Neural cell (in vitro differentiated cells): ENCODE data around the gene CD300H. TPM values are rescaled to one million over a fixed set of nuclear protein-coding genes. Genes with fewer than 3 reads are reported as not detected.

ENCODE experiments used
- H2AFZ ChIP-seq: fragments of 200-600, 300-800 bp; sonication (generic), shearing (Covaris generic); 2 replicates; pipeline ENCODE4 v1.6.0; 2014; ENCODE audit warnings: low read depth, mild to moderate bottlenecking, antibody characterized with exemption, low read length, moderate library complexity
- H3F3A ChIP-seq: fragments of 200-600 bp; shearing (Covaris generic); 2 replicates; pipeline ENCODE4 v1.6.1; 2016; ENCODE audit warnings: mild to moderate bottlenecking, moderate library complexity, mixed read lengths, antibody characterized with exemption, low read length; ENCODE audit not compliant: insufficient read depth, poor library complexity, severe bottlenecking
- H3K27ac ChIP-seq: fragments of 200-600, 300-800 bp; sonication (generic), shearing (Covaris generic); 2 replicates; pipeline ENCODE4 v1.5.1; 2014; ENCODE audit warnings: mild to moderate bottlenecking, low read length, moderate library complexity
- H3K27me3 ChIP-seq: fragments of 300-800, 200-600 bp; sonication (generic), shearing (Covaris generic); 2 replicates; pipeline ENCODE4 v1.6.0; 2014; ENCODE audit warnings: mild to moderate bottlenecking, low read depth, low read length, moderate library complexity; ENCODE audit not compliant: insufficient read depth
- H3K36me3 ChIP-seq: fragments of 300-800, 200-600 bp; sonication (generic), shearing (Covaris generic); 2 replicates; pipeline ENCODE4 v1.5.1; 2014; ENCODE audit warnings: mild to moderate bottlenecking, antibody characterized with exemption, low read length, moderate library complexity; ENCODE audit not compliant: insufficient read depth
- H3K4me2 ChIP-seq: fragments of 300-800, 200-600 bp; sonication (generic), shearing (Covaris generic); 2 replicates; pipeline ENCODE4 v1.6.0; 2014; ENCODE audit warnings: mild to moderate bottlenecking, low read length
- H3K4me3 ChIP-seq: fragments of 300-800, 200-600 bp; sonication (generic), shearing (Covaris generic); 2 replicates; pipeline ENCODE4 v1.5.1; 2014; ENCODE audit warnings: mild to moderate bottlenecking, low read length, moderate library complexity
- H3K79me2 ChIP-seq: fragments of 200-600 bp; shearing (Covaris generic); replicated peaks from 2 replicates; pipeline ENCODE4 v1.6.0; 2014; ENCODE audit warnings: mild to moderate bottlenecking, low read length, moderate library complexity; ENCODE audit not compliant: insufficient read depth
- H3K9ac ChIP-seq: fragments of 300-800, 200-600 bp; sonication (generic), shearing (Covaris generic); 2 replicates; pipeline ENCODE4 v1.6.1; 2016; ENCODE audit warnings: mild to moderate bottlenecking, low read length, mixed read lengths
- H3K9me2 ChIP-seq: fragments of 200-600 bp; shearing (Covaris generic); 2 replicates; pipeline ENCODE4 v1.6.1; 2016; ENCODE audit warnings: mild to moderate bottlenecking, low read length, mixed read lengths; ENCODE audit not compliant: insufficient read depth
- H3K9me3 ChIP-seq: fragments of 200-600, 300-800 bp; sonication (generic), shearing (Covaris generic); 2 replicates; pipeline ENCODE4 v1.6.1; 2016; ENCODE audit warnings: mild to moderate bottlenecking, mixed run types, low read length, moderate library complexity, mixed read lengths
- H4K20me1 ChIP-seq: fragments of 200-600 bp; shearing (Covaris generic); 2 replicates; pipeline ENCODE4 v1.6.1; 2016; ENCODE audit warnings: mild to moderate bottlenecking, mixed run types; ENCODE audit not compliant: insufficient read depth
- EP300 ChIP-seq: fragments of 450-650 bp; conservative IDR thresholded peaks from 2 replicates; pipeline ENCODE4 v1.6.1; 2014; ENCODE audit warnings: antibody characterized with exemption, mild to moderate bottlenecking, moderate library complexity; ENCODE audit not compliant: poor library complexity, severe bottlenecking
- EZH2 ChIP-seq: fragments of 200-600, 300-800 bp; shearing (Covaris generic), sonication (generic); IDR thresholded peaks from 2 replicates; pipeline ENCODE4 v1.6.1; 2014; ENCODE audit warnings: antibody characterized with exemption, low read length, borderline replicate concordance, mild to moderate bottlenecking; ENCODE audit not compliant: insufficient read depth, poor library complexity, severe bottlenecking
- MXI1 ChIP-seq: fragments of 450-650 bp; conservative IDR thresholded peaks from 2 replicates; pipeline ENCODE4 v1.6.1; 2014; ENCODE audit warnings: antibody characterized with exemption, mild to moderate bottlenecking; ENCODE audit not compliant: poor library complexity, severe bottlenecking
- POLR2AphosphoS5 ChIP-seq: IDR thresholded peaks from 2 replicates; pipeline ENCODE4 v1.6.1; 2012
- RAD21 ChIP-seq: fragments of 450-650 bp; conservative IDR thresholded peaks from 2 replicates; pipeline ENCODE4 v1.6.1; 2014; ENCODE audit warnings: antibody characterized with exemption, mild to moderate bottlenecking, moderate library complexity
- SMC3 ChIP-seq: fragments of 450-650 bp; conservative IDR thresholded peaks from 2 replicates; pipeline ENCODE4 v1.6.1; 2014; ENCODE audit warnings: antibody characterized with exemption, mild to moderate bottlenecking, moderate library complexity; ENCODE audit not compliant: poor library complexity
- TAF1 ChIP-seq: IDR thresholded peaks from 2 replicates; pipeline ENCODE4 v1.6.1; 2012; ENCODE audit warnings: low read depth
- polyA plus RNA-seq: library from polyadenylated mRNA; depleted of rRNA; stranded (reverse); fragments of >200 nt; gene quantifications from 2 replicates; pipeline ENCODE4 v1.2.3, GENCODE V29; 2014
- TF ChIP-seq, protein P1 (sequence below): IDR thresholded peaks from 2 replicates; pipeline ENCODE4 v1.6.1; 2012; ENCODE audit warnings: borderline replicate concordance
- TF ChIP-seq, protein P2 (sequence below): fragments of 450-650 bp; IDR thresholded peaks from 2 replicates; pipeline ENCODE4 v1.5.1; 2014; ENCODE audit warnings: antibody characterized with exemption, mild to moderate bottlenecking, moderate library complexity; ENCODE audit not compliant: poor library complexity, severe bottlenecking

Gene CD300H
- polyA plus RNA-seq, 1 donor from 2014 or later: not detected

DNA sequence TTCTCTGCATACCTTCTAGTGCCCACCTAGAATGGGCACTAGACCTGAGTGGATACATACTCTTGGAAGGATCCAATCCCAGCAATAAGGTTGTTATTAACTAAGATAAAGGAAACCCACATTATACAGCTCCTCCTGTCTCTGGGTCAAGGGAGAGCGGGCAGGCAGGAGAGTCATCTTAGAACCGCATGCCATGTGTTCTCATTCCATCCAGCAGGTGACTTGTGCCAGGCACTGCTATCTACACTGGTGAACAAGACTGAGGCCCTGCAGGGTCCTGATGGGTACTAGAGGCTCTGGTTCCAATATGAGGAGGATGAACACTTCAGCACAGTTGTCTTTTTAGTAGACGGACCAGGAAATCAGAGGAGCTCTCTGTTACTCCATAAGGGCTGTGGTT, 5.9 kb upstream of the CD300H start:
- no peak for TF ChIP-seq RAD21
- no peak for TF ChIP-seq EP300
- TF ChIP-seq, protein P1, sequence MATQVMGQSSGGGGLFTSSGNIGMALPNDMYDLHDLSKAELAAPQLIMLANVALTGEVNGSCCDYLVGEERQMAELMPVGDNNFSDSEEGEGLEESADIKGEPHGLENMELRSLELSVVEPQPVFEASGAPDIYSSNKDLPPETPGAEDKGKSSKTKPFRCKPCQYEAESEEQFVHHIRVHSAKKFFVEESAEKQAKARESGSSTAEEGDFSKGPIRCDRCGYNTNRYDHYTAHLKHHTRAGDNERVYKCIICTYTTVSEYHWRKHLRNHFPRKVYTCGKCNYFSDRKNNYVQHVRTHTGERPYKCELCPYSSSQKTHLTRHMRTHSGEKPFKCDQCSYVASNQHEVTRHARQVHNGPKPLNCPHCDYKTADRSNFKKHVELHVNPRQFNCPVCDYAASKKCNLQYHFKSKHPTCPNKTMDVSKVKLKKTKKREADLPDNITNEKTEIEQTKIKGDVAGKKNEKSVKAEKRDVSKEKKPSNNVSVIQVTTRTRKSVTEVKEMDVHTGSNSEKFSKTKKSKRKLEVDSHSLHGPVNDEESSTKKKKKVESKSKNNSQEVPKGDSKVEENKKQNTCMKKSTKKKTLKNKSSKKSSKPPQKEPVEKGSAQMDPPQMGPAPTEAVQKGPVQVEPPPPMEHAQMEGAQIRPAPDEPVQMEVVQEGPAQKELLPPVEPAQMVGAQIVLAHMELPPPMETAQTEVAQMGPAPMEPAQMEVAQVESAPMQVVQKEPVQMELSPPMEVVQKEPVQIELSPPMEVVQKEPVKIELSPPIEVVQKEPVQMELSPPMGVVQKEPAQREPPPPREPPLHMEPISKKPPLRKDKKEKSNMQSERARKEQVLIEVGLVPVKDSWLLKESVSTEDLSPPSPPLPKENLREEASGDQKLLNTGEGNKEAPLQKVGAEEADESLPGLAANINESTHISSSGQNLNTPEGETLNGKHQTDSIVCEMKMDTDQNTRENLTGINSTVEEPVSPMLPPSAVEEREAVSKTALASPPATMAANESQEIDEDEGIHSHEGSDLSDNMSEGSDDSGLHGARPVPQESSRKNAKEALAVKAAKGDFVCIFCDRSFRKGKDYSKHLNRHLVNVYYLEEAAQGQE: no peak
- TF ChIP-seq EZH2: no peak
- TF ChIP-seq, protein P2, sequence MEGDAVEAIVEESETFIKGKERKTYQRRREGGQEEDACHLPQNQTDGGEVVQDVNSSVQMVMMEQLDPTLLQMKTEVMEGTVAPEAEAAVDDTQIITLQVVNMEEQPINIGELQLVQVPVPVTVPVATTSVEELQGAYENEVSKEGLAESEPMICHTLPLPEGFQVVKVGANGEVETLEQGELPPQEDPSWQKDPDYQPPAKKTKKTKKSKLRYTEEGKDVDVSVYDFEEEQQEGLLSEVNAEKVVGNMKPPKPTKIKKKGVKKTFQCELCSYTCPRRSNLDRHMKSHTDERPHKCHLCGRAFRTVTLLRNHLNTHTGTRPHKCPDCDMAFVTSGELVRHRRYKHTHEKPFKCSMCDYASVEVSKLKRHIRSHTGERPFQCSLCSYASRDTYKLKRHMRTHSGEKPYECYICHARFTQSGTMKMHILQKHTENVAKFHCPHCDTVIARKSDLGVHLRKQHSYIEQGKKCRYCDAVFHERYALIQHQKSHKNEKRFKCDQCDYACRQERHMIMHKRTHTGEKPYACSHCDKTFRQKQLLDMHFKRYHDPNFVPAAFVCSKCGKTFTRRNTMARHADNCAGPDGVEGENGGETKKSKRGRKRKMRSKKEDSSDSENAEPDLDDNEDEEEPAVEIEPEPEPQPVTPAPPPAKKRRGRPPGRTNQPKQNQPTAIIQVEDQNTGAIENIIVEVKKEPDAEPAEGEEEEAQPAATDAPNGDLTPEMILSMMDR: no peak
- no peak for TF ChIP-seq POLR2AphosphoS5
- TF ChIP-seq TAF1: no peak
- Histone ChIP-seq H2AFZ (no peak overlapping the region), H3K36me3 (no peaks in the 10 kb centered on the region), H3F3A (no peaks in the 10 kb centered on the region), H3K9ac (no peak overlapping the region), H3K9me3 (no peaks in the 10 kb centered on the region), H4K20me1 (no peaks in the 10 kb centered on the region), H3K27me3 (no peaks in the 10 kb centered on the region), H3K4me3 (no peak overlapping the region), H3K27ac (no peak overlapping the region), H3K4me2 (no peak overlapping the region), H3K79me2 (no peaks in the 10 kb centered on the region), H3K9me2 (no peaks in the 10 kb centered on the region)

DNA sequence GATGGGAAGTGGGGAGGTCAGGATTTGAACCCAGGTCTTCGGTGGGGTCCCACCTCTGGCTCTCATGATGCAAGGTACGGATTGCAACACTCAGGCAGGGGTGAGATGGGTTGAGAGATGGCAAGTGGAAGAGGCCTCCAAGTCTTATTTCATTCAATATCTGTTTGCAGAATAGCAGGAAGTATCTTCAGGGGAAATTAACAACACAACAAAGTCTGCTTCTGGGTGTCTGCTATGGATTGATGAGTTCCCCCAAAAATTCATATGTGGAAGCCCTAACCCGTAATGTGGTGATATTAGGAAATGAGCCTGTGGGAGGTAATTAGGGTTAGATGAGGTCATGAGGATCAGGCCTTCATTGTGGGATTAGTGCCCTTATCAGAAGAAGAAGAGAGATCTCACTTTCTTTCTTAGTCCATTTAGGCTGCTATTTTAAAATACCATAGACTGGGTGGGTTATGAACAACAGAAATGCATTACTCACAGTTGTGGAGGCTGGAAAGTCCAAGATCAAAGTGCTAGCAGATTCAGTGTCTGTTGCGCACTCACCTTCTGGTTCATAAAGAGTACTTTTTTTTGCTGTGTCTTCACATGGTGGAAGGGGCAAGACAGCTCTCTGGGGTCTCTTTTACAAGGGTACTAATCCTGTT, 4.4 kb upstream of the CD300H start:
- Histone ChIP-seq H4K20me1 (no peaks in the 10 kb centered on the region), H2AFZ (no peak overlapping the region), H3K27me3 (no peaks in the 10 kb centered on the region), H3K36me3 (no peaks in the 10 kb centered on the region), H3K9me2 (no peaks in the 10 kb centered on the region), H3K4me2 (no peak overlapping the region), H3K4me3 (no peak overlapping the region), H3K9me3 (no peaks in the 10 kb centered on the region), H3F3A (no peaks in the 10 kb centered on the region), H3K9ac (no peak overlapping the region), H3K79me2 (no peaks in the 10 kb centered on the region), H3K27ac (no peak overlapping the region)
- TF ChIP-seq EZH2 (no peak), MXI1 (no peak), POLR2AphosphoS5 (no peak), RAD21 (no peak), EP300 (no peak), TAF1 (no peak), SMC3 (no peak)
- TF ChIP-seq, protein P2: no peak
- TF ChIP-seq, protein P1: no peak
